Transverse colon (tissue), 4 donors: ENCODE results near the gene TCERG1L. TPM values are rescaled to one million over a fixed set of nuclear protein-coding genes. Genes with fewer than 3 reads are reported as not detected.

ENCODE experiments used
- DNase-seq: peaks from one replicate; pipeline ENCODE4 v3.0.0-alpha.2; 2019
- H3K27ac ChIP-seq, 4 donors: fragments of 200-600 bp; sonication (generic); 2 replicates each; pipeline ENCODE4 v1.5.1; 2016 to 2018; ENCODE audit warnings: inconsistent platforms in 4 of 4
- H3K27me3 ChIP-seq: fragments of 200-600 bp; sonication (generic); 2 replicates; pipeline ENCODE4 v1.5.1; 2017; ENCODE audit warnings: inconsistent platforms
- H3K36me3 ChIP-seq, 4 donors: fragments of 200-600 bp; sonication (generic); 2 replicates each; pipeline ENCODE4 v1.5.1; 2017 to 2019; ENCODE audit warnings: inconsistent platforms in 4 of 4
- H3K4me1 ChIP-seq, 4 donors: fragments of 200-600 bp; sonication (generic); 2 replicates each; pipeline ENCODE4 v1.5.1; 2017 to 2020; ENCODE audit warnings: inconsistent platforms in 4 of 4
- H3K4me3 ChIP-seq, 4 donors: fragments of 200-600 bp; sonication (generic); 1 replicate in 1 of 4; 2 replicates in 3 of 4; pipeline versions ENCODE4 v1.5.1 to v1.6.1; 2017 to 2019; ENCODE audit warnings: inconsistent platforms in 4 of 4
- H3K9me3 ChIP-seq, 2 donors: fragments of 200-600 bp; sonication (generic); 2 replicates each; pipeline ENCODE4 v1.5.1; 2017 to 2019; ENCODE audit warnings: inconsistent platforms in 2 of 2
- EP300 ChIP-seq: sonication (generic); formaldehyde crosslinking; IDR thresholded peaks from one replicate; pipeline ENCODE4 v1.6.1; 2017; ENCODE audit warnings: antibody characterized with exemption, low read depth
- POLR2A ChIP-seq: fragments of 450-650 bp; IDR thresholded peaks from one replicate; pipeline ENCODE4 v1.6.1; 2016; ENCODE audit warnings: antibody characterized with exemption, mild to moderate bottlenecking, moderate library complexity
- POLR2AphosphoS5 ChIP-seq, 3 donors: sonication (generic); formaldehyde crosslinking; IDR thresholded peaks; one replicate each; pipeline ENCODE4 v1.6.1; 2016; ENCODE audit warnings: antibody characterized with exemption in 3 of 3
- WGBS, 2 donors: methylation state at CpG; one replicate each; pipeline ENCODE4 v1.1.5; 2018; ENCODE audit warnings: low coverage in 1 of 2; 5-methylcytosine and 5-hydroxymethylcytosine counted together
- in situ Hi-C, 4 donors: fragments of 200-750 bp; cut with MboI; loops; one replicate each; pipeline versions ENCODE4 v1.15.0 to v1.15.1; 2017; ENCODE audit warnings: low sequenced_read_pairs in 3 of 4, low pct_ligation_motif_present in 1 of 4, low pct_unique_long_range_greater_than_20kb in 1 of 4
- intact Hi-C: fragments of 100-400 bp; cut with DNase I; formaldehyde crosslinking; loops from one replicate; pipeline ENCODE4 v1.15.1; 2023; ENCODE audit warnings: low total_unique reads
- total RNA-seq, 4 donors: library from RNA; depleted of rRNA; stranded (reverse); fragments of >200 nt; gene quantifications; one replicate each; pipeline ENCODE4 v1.1.0, GENCODE V29; 2016
- TF ChIP-seq, protein P1 (sequence below), 5 experiments: fragments of 200-600 bp in 3 of 5; fragments of 450-650 bp in 2 of 5; sonication (generic) in 3 of 5; IDR thresholded peaks; 1 replicate in 2 of 5; 2 replicates in 3 of 5; pipeline ENCODE4 v1.5.1; 2016 to 2017; ENCODE audit warnings: antibody characterized with exemption in 5 of 5, inconsistent platforms in 3 of 5, mild to moderate bottlenecking in 2 of 5, moderate library complexity in 1 of 5

The TCERG1L gene
- total RNA-seq, 4 donors from 2014 or later: 0.16 TPM; not detected in 3

DNA sequence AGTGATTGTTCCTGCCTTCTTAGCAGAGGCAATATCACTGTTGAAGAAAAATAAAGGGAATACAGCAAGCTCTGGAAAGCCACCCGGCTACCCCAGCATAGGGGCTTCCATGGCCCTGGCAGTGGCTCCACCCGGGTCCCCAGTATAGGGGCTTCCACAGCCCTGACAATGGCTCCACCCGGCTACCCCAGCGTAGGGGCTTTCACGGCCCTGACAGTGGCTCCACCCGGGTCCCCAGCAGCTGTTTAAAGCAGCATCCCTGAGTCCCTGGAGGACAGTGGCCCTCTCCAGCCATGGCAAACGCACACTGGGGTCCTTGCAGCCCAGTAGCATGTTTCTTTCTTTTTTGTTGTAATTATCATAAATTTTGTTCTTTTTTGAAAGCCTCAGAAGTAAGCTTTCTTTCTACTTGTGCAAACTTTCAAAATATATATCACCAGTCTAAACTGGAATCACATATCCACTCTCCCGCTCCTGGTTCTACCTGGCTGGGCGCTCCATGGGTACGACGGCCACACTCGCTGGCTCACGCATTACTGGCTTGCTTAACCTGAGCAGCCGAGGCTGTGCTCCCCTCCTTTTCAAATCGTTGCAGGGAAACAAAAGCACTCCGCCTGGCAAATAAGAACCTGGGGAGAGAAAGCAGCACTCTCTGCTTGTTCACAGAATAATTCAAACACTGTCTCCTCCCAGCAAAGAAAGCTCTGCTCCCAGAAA lies 62.1 kb downstream of the TCERG1L start:
- Histone ChIP-seq H3K4me1 (no peaks in the 10 kb centered on the region), H3K36me3 (no peaks in the 10 kb centered on the region), H3K4me3 (no peak overlapping the region), H3K27ac (no peak overlapping the region), H3K9me3 (no peaks in the 10 kb centered on the region), H3K27me3 (no peaks in the 10 kb centered on the region)
- DNase-seq: no peak
- TF ChIP-seq POLR2A (no peak), POLR2AphosphoS5 (IDR thresholded peaks at IDR 0.05) (no peak), EP300 (no peak)
- TF ChIP-seq, protein P1, sequence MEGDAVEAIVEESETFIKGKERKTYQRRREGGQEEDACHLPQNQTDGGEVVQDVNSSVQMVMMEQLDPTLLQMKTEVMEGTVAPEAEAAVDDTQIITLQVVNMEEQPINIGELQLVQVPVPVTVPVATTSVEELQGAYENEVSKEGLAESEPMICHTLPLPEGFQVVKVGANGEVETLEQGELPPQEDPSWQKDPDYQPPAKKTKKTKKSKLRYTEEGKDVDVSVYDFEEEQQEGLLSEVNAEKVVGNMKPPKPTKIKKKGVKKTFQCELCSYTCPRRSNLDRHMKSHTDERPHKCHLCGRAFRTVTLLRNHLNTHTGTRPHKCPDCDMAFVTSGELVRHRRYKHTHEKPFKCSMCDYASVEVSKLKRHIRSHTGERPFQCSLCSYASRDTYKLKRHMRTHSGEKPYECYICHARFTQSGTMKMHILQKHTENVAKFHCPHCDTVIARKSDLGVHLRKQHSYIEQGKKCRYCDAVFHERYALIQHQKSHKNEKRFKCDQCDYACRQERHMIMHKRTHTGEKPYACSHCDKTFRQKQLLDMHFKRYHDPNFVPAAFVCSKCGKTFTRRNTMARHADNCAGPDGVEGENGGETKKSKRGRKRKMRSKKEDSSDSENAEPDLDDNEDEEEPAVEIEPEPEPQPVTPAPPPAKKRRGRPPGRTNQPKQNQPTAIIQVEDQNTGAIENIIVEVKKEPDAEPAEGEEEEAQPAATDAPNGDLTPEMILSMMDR (IDR thresholded peaks at IDR 0.05): no peak
- 27 to 57% methylated on average over 2 to 16 of the region's 16 CpGs for WGBS, 2 donors
- in situ Hi-C loops (no loop called here), intact Hi-C loops (no loop called here)

DNA sequence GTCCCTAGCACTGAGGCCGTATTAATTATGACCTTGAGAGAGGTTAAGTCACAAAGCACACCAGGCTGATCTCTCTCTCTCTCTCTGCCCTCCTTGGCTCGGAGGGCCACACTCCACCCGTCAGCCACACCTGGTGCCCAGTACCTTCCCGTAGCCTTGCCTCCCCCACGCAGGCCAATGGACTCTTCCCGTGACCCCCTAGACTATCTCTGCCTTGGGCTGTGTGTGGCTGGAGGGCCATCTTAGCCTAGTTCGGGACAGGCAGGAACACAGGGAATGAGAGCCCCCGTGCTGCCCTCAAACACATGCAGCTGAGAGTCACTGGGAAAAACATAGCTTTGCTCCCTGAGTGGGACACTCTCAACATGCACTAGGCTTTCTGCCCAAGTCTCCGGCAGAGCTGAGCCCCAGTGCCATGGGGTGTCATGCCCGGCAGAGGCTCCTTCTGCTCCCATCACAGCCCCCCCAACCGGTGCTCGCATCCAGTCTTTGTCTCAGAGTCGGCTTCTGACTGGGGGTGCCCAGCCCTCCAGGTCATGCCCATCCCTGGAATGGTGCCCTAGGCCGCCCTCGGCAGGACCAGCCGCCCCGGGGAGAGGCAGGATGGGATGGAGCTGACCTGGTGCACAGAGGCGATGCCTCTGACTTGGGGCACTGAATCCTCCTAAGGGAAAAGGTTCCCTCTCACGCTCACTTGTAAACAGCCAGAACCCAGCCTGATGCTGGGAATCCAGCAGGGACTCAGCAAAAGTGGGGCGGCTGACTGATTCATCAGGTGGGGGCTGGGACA lies 63.0 kb downstream of the TCERG1L start:
- in situ Hi-C loops: no loop called here

DNA sequence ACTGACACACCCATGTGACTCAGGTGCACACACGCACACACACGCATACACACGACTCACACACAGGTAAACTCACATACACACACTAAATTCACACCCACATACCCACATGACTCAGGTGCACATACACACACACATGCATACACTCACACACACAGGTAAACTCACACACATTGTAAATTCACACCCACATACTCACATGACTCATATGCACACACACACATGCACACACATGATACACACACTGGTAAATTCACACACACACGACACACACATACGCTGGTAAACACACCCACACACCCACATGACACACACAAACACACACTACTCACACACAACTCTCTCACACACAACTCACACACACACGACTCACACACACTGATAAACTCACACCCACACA lies 63.6 kb downstream of the TCERG1L start:
- DNase-seq: no peak
- H3K4me1 ChIP-seq: no peaks in the 10 kb centered on the region
- H3K9me3 ChIP-seq: no peaks in the 10 kb centered on the region
- H3K27ac ChIP-seq: no peak overlapping the region
- TF ChIP-seq POLR2AphosphoS5 (IDR thresholded peaks at IDR 0.05) (no peak), EP300 (no peak), POLR2A (no peak)
- TF ChIP-seq, protein P1 (IDR thresholded peaks at IDR 0.05): no peak
- H3K4me3 ChIP-seq: no peak overlapping the region
- H3K27me3 ChIP-seq: no peaks in the 10 kb centered on the region
- intact Hi-C loops: loop anchor here (1.0 kb wide), 1 partner anchor 30 kb away; no protein-coding TSS in a partner anchor
- WGBS, 2 donors: 67 to 77% methylated on average over 3 to 6 of the region's 6 CpGs
- no peaks in the 10 kb centered on the region for H3K36me3 ChIP-seq
- in situ Hi-C loops: no loop called here

More for the DNA sequence above, 63.0 kb downstream of the TCERG1L start:
- 0 to 83% methylated on average over 1 to 20 of the region's 20 CpGs for WGBS, 2 donors
- Histone ChIP-seq H3K4me1 (no peaks in the 10 kb centered on the region), H3K4me3 (no peak overlapping the region), H3K36me3 (no peaks in the 10 kb centered on the region), H3K27me3 (no peaks in the 10 kb centered on the region), H3K27ac (no peak overlapping the region), H3K9me3 (no peaks in the 10 kb centered on the region)
- no peak for DNase-seq
- intact Hi-C loops: no loop called here
- no peak for TF ChIP-seq POLR2A
- TF ChIP-seq, protein P1 (IDR thresholded peaks at IDR 0.05): no peak
- no peak for TF ChIP-seq EP300
- TF ChIP-seq POLR2AphosphoS5 (IDR thresholded peaks at IDR 0.05): no peak

DNA sequence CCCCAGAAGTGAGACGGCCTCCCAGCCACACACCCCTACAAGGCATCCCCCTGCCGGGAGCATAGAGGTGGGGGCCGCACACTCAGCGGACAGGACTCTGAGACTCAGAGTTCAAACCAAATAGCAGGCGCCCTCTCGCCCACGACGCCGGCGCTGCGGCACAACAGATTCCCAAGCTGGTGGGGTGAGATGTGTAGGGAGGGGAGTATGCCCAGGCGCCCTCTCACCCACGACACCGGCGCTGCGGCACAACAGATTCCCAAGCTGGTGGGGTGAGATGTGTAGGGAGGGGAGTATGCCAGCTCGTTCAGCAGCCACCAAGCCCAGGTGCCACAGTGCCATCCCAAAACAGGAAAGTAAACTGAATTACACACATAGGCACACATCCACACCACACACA lies 64.7 kb downstream of the TCERG1L start:
- DNase-seq: no peak
- intact Hi-C loops (loop anchor here (1.0 kb wide), 1 partner anchor 28 kb away; no protein-coding TSS in a partner anchor), in situ Hi-C loops (no loop called here)
- 88% methylated on average over 17 of the region's 17 CpGs; no CpG with 5 or more reads in 1 of the 2 donors for WGBS, 2 donors
- Histone ChIP-seq H3K4me1 (no peaks in the 10 kb centered on the region), H3K4me3 (no peak overlapping the region), H3K9me3 (no peaks in the 10 kb centered on the region), H3K36me3 (no peaks in the 10 kb centered on the region), H3K27me3 (no peaks in the 10 kb centered on the region), H3K27ac (no peak overlapping the region)
- no peak for TF ChIP-seq EP300
- no peak for TF ChIP-seq POLR2AphosphoS5 (IDR thresholded peaks at IDR 0.05)
- TF ChIP-seq, protein P1 (IDR thresholded peaks at IDR 0.05): no peak
- no peak for TF ChIP-seq POLR2A
